Hematopoietic multipotent progenitor cell treated with erythropoietin and hydrocortisone succinate and interleukin-3 and kit ligand, for 8 days (in vitro differentiated cells): ENCODE measurements around the gene ADAMTS2.

ENCODE experiments used
- DNase-seq: peaks from one replicate; pipeline ENCODE4 v3.0.0-alpha.2; 2015

ADAMTS2 gene

GRCh38 chr5:179187229-179187678 is 158.0 kb downstream of the ADAMTS2 start:
- no peak for DNase-seq

GRCh38 chr5:179186801-179187200 is 158.5 kb downstream of the ADAMTS2 start:
- DNase-seq: no peak

- no peak for DNase-seq
Observed at GRCh38 chr5:179185941-179186411, 159.3 kb downstream of the ADAMTS2 start.

GRCh38 chr5:179185256-179185940 is 159.9 kb downstream of the ADAMTS2 start:
- no peak for DNase-seq

- no peak for DNase-seq
Observed at GRCh38 chr5:179184521-179185050, 160.7 kb downstream of the ADAMTS2 start.

- DNase-seq: no peak
Observed at GRCh38 chr5:179183481-179183880, 161.8 kb downstream of the ADAMTS2 start.

GRCh38 chr5:179182601-179183000 is 162.7 kb downstream of the ADAMTS2 start:
- DNase-seq: no peak

GRCh38 chr5:179181988-179182387 is 163.3 kb downstream of the ADAMTS2 start:
- no peak for DNase-seq

- no peak for DNase-seq
Observed at GRCh38 chr5:179180921-179181645, 164.2 kb downstream of the ADAMTS2 start.

- no peak for DNase-seq
Observed at GRCh38 chr5:179180061-179180610, 165.1 kb downstream of the ADAMTS2 start.

GRCh38 chr5:179177711-179178575 is 167.3 kb downstream of the ADAMTS2 start:
- DNase-seq: no peak

- DNase-seq: no peak
Observed at GRCh38 chr5:179176571-179177230, 168.6 kb downstream of the ADAMTS2 start.

GRCh38 chr5:179176166-179176565 is 169.1 kb downstream of the ADAMTS2 start:
- no peak for DNase-seq

GRCh38 chr5:179171816-179172745 is 173.2 kb downstream of the ADAMTS2 start:
- no peak for DNase-seq

- DNase-seq: no peak
Observed at GRCh38 chr5:179171251-179171815, 173.9 kb downstream of the ADAMTS2 start.

- DNase-seq: no peak
Observed at GRCh38 chr5:179170606-179171005, 174.7 kb downstream of the ADAMTS2 start.

GRCh38 chr5:179169836-179170235 is 175.4 kb downstream of the ADAMTS2 start:
- DNase-seq: no peak

GRCh38 chr5:179168664-179169063 is 176.6 kb downstream of the ADAMTS2 start:
- DNase-seq: no peak

GRCh38 chr5:179167871-179168451 is 177.3 kb downstream of the ADAMTS2 start:
- no peak for DNase-seq
